Natural killer cell (primary cell): Measurements from ENCODE around the gene ZDHHC14. TPM values are rescaled to one million over a fixed set of nuclear protein-coding genes. Genes with fewer than 3 reads are reported as not detected.

Source experiments
- ATAC-seq, 3 donors: fragments of 150-1000 bp in 2 of 3; fragments of 200-7000 bp in 1 of 3; cut with Tn5 transposase; 1 replicate in 1 of 3; 2 replicates in 2 of 3; pipeline ENCODE4 v1.10.0; 2021; ENCODE audit warnings: mild to moderate bottlenecking in 2 of 3, moderate library complexity in 2 of 3
- DNase-seq, 2 donors: peaks; one replicate each; pipeline versions ENCODE4 v3.0.0 to v3.0.0-alpha.2; 2013 to 2021; ENCODE audit warnings: mixed read lengths in 1 of 2
- H3K27ac ChIP-seq: one replicate; pipeline ENCODE4 v1.5.1; 2013; ENCODE audit warnings: mild to moderate bottlenecking, low read length
- H3K27me3 ChIP-seq: one replicate; pipeline ENCODE4 v1.6.1; 2013; ENCODE audit warnings: low read length; ENCODE audit not compliant: control insufficient read depth, insufficient read depth
- H3K36me3 ChIP-seq: one replicate; pipeline ENCODE4 v1.6.1; 2013; ENCODE audit warnings: low read length; ENCODE audit not compliant: control insufficient read depth, insufficient read depth
- H3K4me1 ChIP-seq: one replicate; pipeline ENCODE4 v1.6.1; 2013; ENCODE audit warnings: low read length; ENCODE audit not compliant: control insufficient read depth, insufficient read depth
- H3K4me3 ChIP-seq: one replicate; pipeline ENCODE4 v1.5.1; 2013; ENCODE audit warnings: low read length
- H3K9me3 ChIP-seq: one replicate; pipeline ENCODE4 v1.6.1; 2013; ENCODE audit warnings: low read length; ENCODE audit not compliant: control insufficient read depth, insufficient read depth
- H3K27ac Mint-ChIP-seq, 2 donors: one replicate each; pipeline ENCODE4 v1.8.0; 2022; ENCODE audit warnings: mild to moderate bottlenecking in 2 of 2, mixed read lengths in 2 of 2, moderate library complexity in 1 of 2
- H3K27me3 Mint-ChIP-seq, 2 donors: one replicate each; pipeline ENCODE4 v1.8.0; 2022; ENCODE audit warnings: low read depth in 2 of 2, mixed read lengths in 2 of 2
- H3K36me3 Mint-ChIP-seq: one replicate; pipeline ENCODE4 v1.8.0; 2022; ENCODE audit warnings: mixed read lengths
- H3K4me1 Mint-ChIP-seq, 2 donors: one replicate each; pipeline ENCODE4 v1.8.0; 2022; ENCODE audit warnings: mixed read lengths in 2 of 2
- H3K4me3 Mint-ChIP-seq: one replicate; pipeline ENCODE4 v1.8.0; 2022; ENCODE audit warnings: mild to moderate bottlenecking, moderate library complexity, mixed read lengths
- H3K9me3 Mint-ChIP-seq, 2 donors: one replicate each; pipeline ENCODE4 v1.8.0; 2022; ENCODE audit warnings: mixed read lengths in 2 of 2
- CTCF ChIP-seq: fragments of 200-600 bp; IDR thresholded peaks from one replicate; pipeline ENCODE4 v1.8.0; 2022; ENCODE audit warnings: antibody characterized with exemption
- WGBS: methylation state at CpG from one replicate; pipeline ENCODE4 v1.1.7; 2013; ENCODE audit warnings: missing lambda C conversion rate; ENCODE audit not compliant: insufficient coverage; 5-methylcytosine and 5-hydroxymethylcytosine counted together
- intact Hi-C: fragments of 100-400 bp; cut with micrococcal nuclease; formaldehyde crosslinking; loops from one replicate; pipeline ENCODE4 v1.14.2; 2022
- total RNA-seq, 4 donors: library from RNA; stranded (reverse); fragments of 120-200 nt in 1 of 4; gene quantifications; one replicate each; pipeline versions ENCODE4 v1.2.3 to v1.2.4, GENCODE V29; 2013 to 2022

Gene ZDHHC14
- 10 to 100 TPM in 2 of 3 donors, 1 to 10 TPM in 1; 6.7 to 11.3 (median 10.6) TPM for total RNA-seq
- 7.3 TPM for total RNA-seq (2013)

DNA sequence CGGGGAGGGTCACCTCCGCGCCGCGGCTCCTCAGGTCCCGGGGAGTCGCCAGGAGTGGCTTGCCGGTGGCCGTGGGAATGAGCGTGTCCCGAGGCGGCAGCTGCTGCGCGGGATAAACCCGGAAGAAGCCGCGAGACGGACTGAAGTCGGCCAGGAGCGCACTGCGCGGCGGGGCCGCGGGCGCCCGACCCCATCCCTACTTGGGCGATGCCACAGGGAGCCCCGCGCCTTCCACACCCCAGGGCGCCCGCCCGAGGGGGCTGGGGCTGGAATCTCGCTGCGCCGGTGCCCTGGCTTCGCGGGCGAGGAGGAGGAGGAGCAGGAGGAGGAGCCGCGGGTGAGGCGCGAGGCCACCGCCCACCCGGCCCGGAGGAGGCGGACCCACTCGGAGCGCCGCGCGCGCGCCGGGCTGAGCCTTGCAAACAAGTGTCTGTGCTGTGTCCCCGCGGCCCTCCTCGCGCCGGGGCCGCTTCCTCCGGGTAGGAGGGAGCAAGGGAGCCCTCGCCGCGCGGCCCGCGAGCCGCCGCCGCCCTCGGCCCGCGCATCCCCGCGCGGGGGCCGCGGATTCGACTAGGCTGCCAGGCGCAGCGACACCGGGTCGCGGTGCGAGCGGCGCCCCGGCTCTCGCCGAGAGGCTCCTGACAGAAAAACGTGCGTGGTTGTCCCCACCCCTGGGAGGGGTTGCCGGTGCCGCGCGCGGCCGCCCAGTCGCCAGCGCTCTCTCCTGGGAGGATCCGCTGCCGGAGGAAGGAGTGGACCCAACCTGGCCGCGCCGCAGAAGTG, at the start of gene ZDHHC14:
Gene ZDHHC14 (plus strand): TSS at position 412 of the 783 bp plus-strand sequence.
- ATAC-seq (peak; percentile 78 to 90 (median 81)), DNase-seq (peak; percentile 87 to 92)
- no peaks in the 10 kb centered on the region for H3K36me3 ChIP-seq
- WGBS: under 1% methylated on average over 106 of the region's 106 CpGs
- peak within 1 kb of the TSS; percentile 92 for H3K4me3 Mint-ChIP-seq
- H3K27me3 Mint-ChIP-seq: no peaks in the 10 kb centered on the region
- peaks cover 30 to 35% of the 10 kb centered on the region in 2 donors for H3K4me1 Mint-ChIP-seq
- intact Hi-C loops: loop anchor here (1.0 to 5.0 kb wide), 4 partner anchors 58 to 286 kb away; partner anchors contain the start of gene TMEM242
- H3K9me3 Mint-ChIP-seq: no peaks in the 10 kb centered on the region
- no peaks in the 10 kb centered on the region for H3K36me3 Mint-ChIP-seq
- peak within 1 kb of the TSS; percentile 73 for H3K27ac ChIP-seq
- peak within 1 kb of the TSS; percentile 78 to 82 for H3K27ac Mint-ChIP-seq
- peaks cover 12% of the 10 kb centered on the region for H3K4me1 ChIP-seq
- peak within 1 kb of the TSS; percentile 86 for H3K4me3 ChIP-seq
- no peaks in the 10 kb centered on the region for H3K27me3 ChIP-seq
- no peaks in the 10 kb centered on the region for H3K9me3 ChIP-seq
- no peak for TF ChIP-seq CTCF

DNA sequence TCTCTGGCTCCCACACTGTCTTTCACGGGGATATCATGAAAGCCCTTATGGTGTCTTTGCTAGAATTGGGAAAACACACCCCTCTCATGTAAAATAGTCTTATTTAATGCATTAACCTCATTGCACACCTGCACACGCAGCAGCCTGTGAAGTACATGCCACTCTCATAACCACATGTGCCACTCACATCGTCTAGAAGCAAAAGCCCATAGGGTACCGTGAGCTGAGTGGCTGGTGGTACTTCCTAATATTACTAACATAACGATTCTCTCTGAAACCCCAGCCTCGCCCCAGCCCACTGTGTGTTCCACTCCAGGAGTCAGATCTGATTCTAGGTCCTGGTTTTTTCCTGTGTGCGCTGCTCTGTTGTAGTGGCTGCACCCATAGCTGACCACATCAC, 48.2 kb upstream of the ZDHHC14 start:
- Mint-ChIP-seq H3K27me3 (peaks cover 19 to 47% of the 10 kb centered on the region in 2 donors), H3K27ac (no peak overlapping the region), H3K9me3 (no peaks in the 10 kb centered on the region), H3K4me3 (no peak overlapping the region), H3K36me3 (no peaks in the 10 kb centered on the region), H3K4me1 (no peaks in the 10 kb centered on the region)
- TF ChIP-seq CTCF: no peak
- Histone ChIP-seq H3K4me3 (no peak overlapping the region), H3K4me1 (no peaks in the 10 kb centered on the region), H3K9me3 (no peaks in the 10 kb centered on the region), H3K36me3 (no peaks in the 10 kb centered on the region), H3K27ac (no peak overlapping the region), H3K27me3 (no peaks in the 10 kb centered on the region)
- no peak for DNase-seq
- WGBS: 75% methylated on average over 7 of the region's 7 CpGs
- intact Hi-C loops: no loop called here
- ATAC-seq: no peak

DNA sequence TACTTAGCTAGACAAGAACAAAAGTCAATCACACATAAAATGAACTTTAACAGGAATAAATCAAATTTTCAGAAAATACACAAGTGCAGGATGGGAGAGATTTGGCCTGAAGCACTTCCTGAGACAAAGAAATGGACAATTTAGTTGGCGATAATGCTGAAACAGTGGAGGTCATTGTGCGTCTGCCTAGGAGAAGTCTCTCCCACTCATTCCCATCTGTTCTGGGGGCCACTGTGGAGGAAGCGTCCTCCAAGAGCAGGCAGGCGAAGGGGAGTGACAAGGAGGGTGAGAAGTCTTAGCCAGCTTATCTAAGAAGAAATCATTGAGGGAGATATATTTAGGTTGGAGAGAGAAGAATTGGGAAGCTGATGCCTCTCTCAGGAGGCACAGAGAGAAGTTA, 47.5 kb upstream of the ZDHHC14 start:
- H3K9me3 Mint-ChIP-seq: no peaks in the 10 kb centered on the region
- 96% methylated on average over 2 of the region's 4 CpGs for WGBS
- no peaks in the 10 kb centered on the region for H3K27me3 ChIP-seq
- no peak for ATAC-seq
- H3K27ac Mint-ChIP-seq: no peak overlapping the region
- H3K4me3 Mint-ChIP-seq: no peak overlapping the region
- intact Hi-C loops: no loop called here
- H3K36me3 ChIP-seq: no peaks in the 10 kb centered on the region
- no peaks in the 10 kb centered on the region for H3K36me3 Mint-ChIP-seq
- H3K27ac ChIP-seq: no peak overlapping the region
- no peak for TF ChIP-seq CTCF
- H3K27me3 Mint-ChIP-seq: peaks cover 19 to 41% of the 10 kb centered on the region in 2 donors
- DNase-seq: no peak
- H3K9me3 ChIP-seq: no peaks in the 10 kb centered on the region
- no peaks in the 10 kb centered on the region for H3K4me1 Mint-ChIP-seq
- no peaks in the 10 kb centered on the region for H3K4me1 ChIP-seq
- H3K4me3 ChIP-seq: no peak overlapping the region
